PC-3 (cell line): ENCODE results near the gene GPR63. TPM values are rescaled to one million over a fixed set of nuclear protein-coding genes. Genes with fewer than 3 reads are reported as not detected.

Experiments
- ATAC-seq: fragments of 200-7000 bp; cut with Tn5 transposase; 2 replicates; pipeline ENCODE4 v1.9.1; 2020; ENCODE audit warnings: mild to moderate bottlenecking, moderate library complexity
- BruUV-seq: library from RNA; stranded (reverse); fragments of 400-500 nt; replicated peaks from 2 replicates; lab custom pipeline; 2021; lab: Mats Ljungman, UMichigan
- CTCF ChIA-PET: fragments of 300-600 bp; sonication (Branson Sonifier 250); formaldehyde crosslinking; loops from one replicate; lab custom pipeline; 2022; ENCODE audit warnings: antibody characterized with exemption; lab: Charles Lee
- POLR2A ChIA-PET: fragments of 300-600 bp; sonication (Branson Sonifier 250); formaldehyde crosslinking; loops from one replicate; lab custom pipeline; 2022; ENCODE audit warnings: antibody characterized with exemption; ENCODE audit not compliant: unreplicated experiment; lab: Charles Lee
- DNase-seq: peaks from one replicate; pipeline ENCODE4 v3.0.0-alpha.2; 2015
- H2AFZ ChIP-seq: fragments of 300-600 bp; sonication (generic); 2 replicates; pipeline ENCODE4 v1.6.0; 2016; ENCODE audit warnings: antibody characterized with exemption, low read length
- H3F3A ChIP-seq: fragments of 300-600 bp; sonication (generic); one replicate; pipeline ENCODE4 v1.6.0; 2017; ENCODE audit warnings: antibody characterized with exemption, low read length, control low read depth, mild to moderate bottlenecking; ENCODE audit not compliant: unreplicated experiment
- H3K27ac ChIP-seq: fragments of 300-600 bp; sonication (generic); 2 replicates; pipeline ENCODE4 v1.5.1; 2016; ENCODE audit warnings: mild to moderate bottlenecking, low read length
- H3K27me3 ChIP-seq: fragments of 300-600 bp; sonication (generic); 2 replicates; pipeline ENCODE4 v1.6.1; 2016; ENCODE audit warnings: low read length, mixed read lengths
- H3K36me3 ChIP-seq: fragments of 300-600 bp; sonication (generic); 2 replicates; pipeline ENCODE4 v1.6.1; 2016; ENCODE audit warnings: low read depth, mixed run types, low read length, mixed read lengths
- H3K4me1 ChIP-seq: fragments of 300-600 bp; sonication (generic); 2 replicates; pipeline ENCODE4 v1.5.1; 2016; ENCODE audit warnings: low read length; ENCODE audit not compliant: insufficient read depth
- H3K4me2 ChIP-seq: fragments of 300-600 bp; sonication (generic); 2 replicates; pipeline ENCODE4 v1.6.0; 2016; ENCODE audit warnings: low read length
- H3K4me3 ChIP-seq: fragments of 300-600 bp; sonication (generic); 2 replicates; pipeline ENCODE4 v1.5.1; 2016; ENCODE audit warnings: mild to moderate bottlenecking, low read length, mixed read lengths
- H3K79me2 ChIP-seq: fragments of 300-600 bp; sonication (generic); 2 replicates; pipeline ENCODE4 v1.6.1; 2017; ENCODE audit warnings: low read length, mixed read lengths
- H3K9ac ChIP-seq: fragments of 300-600 bp; sonication (generic); 2 replicates; pipeline ENCODE4 v1.6.0; 2016; ENCODE audit warnings: mild to moderate bottlenecking, low read length
- H3K9me2 ChIP-seq: fragments of 300-600 bp; sonication (generic); replicated peaks from 2 replicates; pipeline ENCODE4 v1.6.1; 2016; ENCODE audit warnings: mixed run types, low read length, mixed read lengths
- H3K9me3 ChIP-seq: fragments of 300-600 bp; sonication (generic); 2 replicates; pipeline ENCODE4 v1.6.1; 2016; ENCODE audit warnings: low read length, mixed read lengths
- H4K20me1 ChIP-seq: fragments of 300-600 bp; sonication (generic); 2 replicates; pipeline ENCODE4 v1.6.1; 2016; ENCODE audit warnings: low read length, mixed read lengths
- EZH2 ChIP-seq: fragments of 300-600 bp; sonication (generic); IDR thresholded peaks from one replicate; pipeline ENCODE4 v1.6.1; 2017; ENCODE audit warnings: antibody characterized with exemption, mild to moderate bottlenecking, low read length; ENCODE audit not compliant: unreplicated experiment
- EZH2phosphoT487 ChIP-seq: fragments of 300-600 bp; sonication (generic); IDR thresholded peaks from 2 replicates; pipeline ENCODE4 v1.6.1; 2018; ENCODE audit warnings: mild to moderate bottlenecking, antibody characterized with exemption, low read length, borderline replicate concordance
- intact Hi-C: fragments of 100-400 bp; cut with micrococcal nuclease; formaldehyde crosslinking; loops from 2 replicates; pipeline ENCODE4 v1.9.0; 2023
- total RNA-seq: library from RNA; depleted of rRNA; stranded (reverse); fragments of >200 nt; gene quantifications from 2 replicates; pipeline ENCODE4 v1.2.3, GENCODE V29; 2014
- TF ChIP-seq, protein P1 (sequence below): fragments of 300-600 bp; sonication (generic); conservative IDR thresholded peaks from 2 replicates; pipeline ENCODE4 v1.5.1; 2017; ENCODE audit warnings: antibody characterized with exemption, low read depth, mild to moderate bottlenecking, low read length

Gene GPR63
- total RNA-seq, 1 experiment from 2014 or later = 0.07 TPM

DNA sequence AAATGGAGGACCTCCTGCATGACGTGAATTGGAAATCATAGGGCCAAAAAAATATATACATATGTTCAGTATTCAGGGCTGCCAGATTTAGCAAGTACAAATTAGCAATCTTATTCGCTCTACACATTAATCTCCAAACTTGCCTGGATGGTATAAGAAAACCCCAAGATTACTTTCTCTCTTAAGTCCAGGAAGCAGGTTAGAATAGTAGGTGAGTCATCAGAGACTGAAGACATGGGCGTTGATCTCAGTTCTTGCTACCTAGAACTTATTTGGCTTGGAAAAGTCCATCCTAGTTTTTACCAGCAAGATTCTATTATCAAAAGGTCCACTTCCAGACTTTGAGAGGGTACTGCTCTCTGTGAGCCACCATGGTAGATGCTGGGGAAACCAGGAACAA, 47.4 kb downstream of the GPR63 start:
- Histone ChIP-seq H3K4me1 (no peaks in the 10 kb centered on the region), H3K4me3 (no peak overlapping the region), H3K4me2 (no peak overlapping the region), H3K27ac (no peak overlapping the region), H4K20me1 (no peaks in the 10 kb centered on the region), H3K36me3 (no peaks in the 10 kb centered on the region), H3F3A (no peaks in the 10 kb centered on the region), H3K9me2 (no peaks in the 10 kb centered on the region), H3K27me3 (no peaks in the 10 kb centered on the region), H3K9ac (no peak overlapping the region), H3K79me2 (no peaks in the 10 kb centered on the region), H2AFZ (no peak overlapping the region), H3K9me3 (no peaks in the 10 kb centered on the region)
- no peak for DNase-seq
- TF ChIP-seq, protein P1, sequence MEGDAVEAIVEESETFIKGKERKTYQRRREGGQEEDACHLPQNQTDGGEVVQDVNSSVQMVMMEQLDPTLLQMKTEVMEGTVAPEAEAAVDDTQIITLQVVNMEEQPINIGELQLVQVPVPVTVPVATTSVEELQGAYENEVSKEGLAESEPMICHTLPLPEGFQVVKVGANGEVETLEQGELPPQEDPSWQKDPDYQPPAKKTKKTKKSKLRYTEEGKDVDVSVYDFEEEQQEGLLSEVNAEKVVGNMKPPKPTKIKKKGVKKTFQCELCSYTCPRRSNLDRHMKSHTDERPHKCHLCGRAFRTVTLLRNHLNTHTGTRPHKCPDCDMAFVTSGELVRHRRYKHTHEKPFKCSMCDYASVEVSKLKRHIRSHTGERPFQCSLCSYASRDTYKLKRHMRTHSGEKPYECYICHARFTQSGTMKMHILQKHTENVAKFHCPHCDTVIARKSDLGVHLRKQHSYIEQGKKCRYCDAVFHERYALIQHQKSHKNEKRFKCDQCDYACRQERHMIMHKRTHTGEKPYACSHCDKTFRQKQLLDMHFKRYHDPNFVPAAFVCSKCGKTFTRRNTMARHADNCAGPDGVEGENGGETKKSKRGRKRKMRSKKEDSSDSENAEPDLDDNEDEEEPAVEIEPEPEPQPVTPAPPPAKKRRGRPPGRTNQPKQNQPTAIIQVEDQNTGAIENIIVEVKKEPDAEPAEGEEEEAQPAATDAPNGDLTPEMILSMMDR = no peak
- TF ChIP-seq EZH2phosphoT487 (no peak), EZH2 (no peak)
- intact Hi-C loops = no loop called here
- no peak for ATAC-seq
- BruUV-seq = no TSS peak
- ChIA-PET POLR2A (no interaction called here), CTCF (no interaction called here)

DNA sequence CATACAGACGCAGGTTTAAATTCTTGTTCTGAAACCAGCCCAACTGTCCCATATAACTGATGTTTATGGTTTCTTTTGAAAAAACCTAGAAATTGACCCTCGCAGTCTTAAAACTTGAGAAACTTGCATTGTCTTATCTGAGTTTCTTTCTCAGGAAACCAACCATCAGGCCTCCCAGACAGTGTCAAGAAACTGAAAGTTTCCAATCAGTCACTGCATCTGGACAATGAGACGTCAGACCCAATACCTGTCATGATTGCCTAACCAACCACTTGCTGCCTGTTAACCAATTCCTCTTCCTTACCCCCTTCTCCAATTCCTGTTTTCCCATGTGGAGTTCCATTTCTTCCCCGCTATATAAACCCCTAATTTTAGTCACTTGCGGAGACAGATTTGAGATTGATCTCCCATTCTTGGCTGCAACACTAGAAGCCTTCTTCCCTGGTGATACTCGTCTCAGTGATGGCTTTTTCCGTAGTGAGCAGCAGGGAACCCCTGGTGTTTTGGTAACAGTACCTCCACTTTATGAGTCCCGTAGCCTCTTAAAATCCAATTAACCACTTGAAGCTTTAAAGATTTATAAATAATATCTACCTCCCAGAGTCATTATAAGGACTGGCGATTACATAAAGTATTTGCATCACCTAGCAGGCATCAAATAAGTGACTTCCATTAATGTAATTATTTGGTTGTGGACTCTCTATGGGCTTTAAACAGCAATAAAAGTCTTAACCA, 49.3 kb downstream of the GPR63 start:
- Histone ChIP-seq H3K27me3 (no peaks in the 10 kb centered on the region), H2AFZ (no peak overlapping the region), H3K4me3 (no peak overlapping the region), H3K9me3 (no peaks in the 10 kb centered on the region), H3K79me2 (no peaks in the 10 kb centered on the region), H4K20me1 (no peaks in the 10 kb centered on the region), H3K27ac (no peak overlapping the region), H3K9ac (no peak overlapping the region), H3K4me1 (no peaks in the 10 kb centered on the region), H3K4me2 (no peak overlapping the region), H3K36me3 (no peaks in the 10 kb centered on the region), H3K9me2 (no peaks in the 10 kb centered on the region), H3F3A (no peaks in the 10 kb centered on the region)
- intact Hi-C loops = no loop called here
- DNase-seq (no peak), ATAC-seq (no peak)
- CTCF ChIA-PET = no interaction called here
- no TSS peak for BruUV-seq
- POLR2A ChIA-PET = no interaction called here
- TF ChIP-seq, protein P1 = no peak
- TF ChIP-seq EZH2 = no peak
- TF ChIP-seq EZH2phosphoT487 = no peak

DNA sequence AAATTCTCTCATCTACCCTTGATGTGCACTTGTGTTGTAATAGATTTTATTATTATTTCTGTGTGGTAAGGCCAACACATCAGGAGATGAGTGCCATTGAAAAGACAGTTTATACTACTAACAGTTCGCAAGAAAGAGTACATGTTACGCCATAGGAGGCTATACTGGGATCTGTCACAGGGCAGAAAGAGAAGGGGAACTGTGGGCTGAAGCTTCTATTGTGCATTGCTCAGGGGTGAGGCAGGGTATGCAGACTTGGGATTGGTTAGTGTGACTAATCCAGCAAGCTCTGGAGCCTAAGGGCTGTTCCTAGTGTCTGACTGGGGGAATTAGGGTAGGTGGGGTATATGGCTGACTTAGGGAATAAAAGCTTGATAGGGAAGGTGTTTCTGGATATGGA, 50.9 kb downstream of the GPR63 start:
- Histone ChIP-seq H3K36me3 (no peaks in the 10 kb centered on the region), H3K4me3 (no peak overlapping the region), H3K9me3 (no peaks in the 10 kb centered on the region), H3K9me2 (no peaks in the 10 kb centered on the region), H3K4me2 (no peak overlapping the region), H3F3A (no peaks in the 10 kb centered on the region), H2AFZ (no peak overlapping the region), H3K4me1 (no peaks in the 10 kb centered on the region), H3K79me2 (no peaks in the 10 kb centered on the region), H3K9ac (no peak overlapping the region), H4K20me1 (no peaks in the 10 kb centered on the region), H3K27ac (no peak overlapping the region), H3K27me3 (no peaks in the 10 kb centered on the region)
- intact Hi-C loops = no loop called here
- BruUV-seq = no TSS peak
- CTCF ChIA-PET = no interaction called here
- POLR2A ChIA-PET = no interaction called here
- TF ChIP-seq, protein P1 = no peak
- TF ChIP-seq EZH2phosphoT487 (no peak), EZH2 (no peak)
- DNase-seq = no peak
- no peak for ATAC-seq
